DMS153 treated with DMSO at 0.1 percent for 48 hours (cell line): Measurements from ENCODE around the gene HDGFL3.
"Not testable (repeated sequence)": the region's sequence is repeated elsewhere in the genome, so short reads cannot be mapped to it uniquely, and the experiment has no call there.

ENCODE experiments used
- DNase-seq: peaks from one replicate; lab custom pipeline; 2025; ENCODE audit not compliant: unreplicated experiment; lab: John Stamatoyannopoulos, UW

Gene HDGFL3

DNA sequence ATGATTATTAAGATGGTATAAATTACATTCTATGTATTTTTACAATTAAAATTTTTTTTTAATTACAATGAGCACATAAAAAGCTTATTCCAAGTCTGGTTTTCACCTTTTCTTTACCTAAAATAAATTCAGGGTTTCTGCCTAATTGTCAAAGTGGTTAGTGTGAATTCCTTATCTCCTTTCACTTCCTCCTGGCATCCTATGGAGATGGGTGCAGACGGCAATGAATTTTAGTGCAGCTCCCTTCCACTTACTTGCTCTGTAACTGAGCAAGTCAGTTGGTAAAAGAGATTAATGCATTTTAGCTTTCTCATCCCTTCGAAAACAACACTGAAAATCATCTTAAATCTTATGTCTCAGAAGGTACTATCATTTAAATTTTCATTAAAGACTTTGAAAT, 13.1 kb downstream of the HDGFL3 start:
- DNase-seq, result no peak

DNA sequence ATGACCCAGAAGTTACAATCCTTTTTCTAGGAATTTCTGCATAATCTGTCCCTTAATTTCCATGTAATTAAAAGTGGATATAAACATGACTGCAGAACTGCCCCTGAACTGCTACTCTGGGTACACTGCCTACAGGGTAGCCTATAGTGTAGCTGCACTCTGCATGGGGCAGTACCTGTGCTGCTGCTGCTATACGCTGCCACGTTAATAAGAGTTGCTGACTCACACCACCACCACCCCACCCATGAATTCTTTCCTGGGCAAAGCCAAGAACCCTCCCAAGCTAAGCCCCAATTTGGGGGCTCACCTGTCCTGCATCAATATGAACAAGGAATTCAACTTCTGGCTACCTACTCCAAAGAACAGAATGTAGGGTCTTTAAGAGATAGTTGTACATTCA, 13.9 kb downstream of the HDGFL3 start:
- DNase-seq, result no peak

DNA sequence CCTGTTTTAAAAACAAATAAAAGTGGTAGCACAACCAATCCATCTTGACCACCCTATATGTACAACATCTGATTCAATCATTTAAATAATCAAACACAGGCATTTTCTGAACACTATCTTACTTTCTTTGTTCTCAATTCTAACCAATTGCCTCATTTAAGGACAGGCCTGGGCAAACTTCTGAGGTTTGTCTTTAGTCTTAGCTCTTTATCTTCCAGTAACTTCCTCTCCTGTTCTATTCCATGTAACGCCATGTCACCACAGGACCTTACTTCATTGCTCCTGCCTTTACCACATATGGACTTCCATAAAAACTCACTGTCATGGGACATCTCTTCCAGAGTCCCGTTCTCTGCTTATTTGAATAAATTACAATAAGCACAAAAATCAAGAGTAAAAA, 14.9 kb downstream of the HDGFL3 start:
- DNase-seq, result no peak

DNA sequence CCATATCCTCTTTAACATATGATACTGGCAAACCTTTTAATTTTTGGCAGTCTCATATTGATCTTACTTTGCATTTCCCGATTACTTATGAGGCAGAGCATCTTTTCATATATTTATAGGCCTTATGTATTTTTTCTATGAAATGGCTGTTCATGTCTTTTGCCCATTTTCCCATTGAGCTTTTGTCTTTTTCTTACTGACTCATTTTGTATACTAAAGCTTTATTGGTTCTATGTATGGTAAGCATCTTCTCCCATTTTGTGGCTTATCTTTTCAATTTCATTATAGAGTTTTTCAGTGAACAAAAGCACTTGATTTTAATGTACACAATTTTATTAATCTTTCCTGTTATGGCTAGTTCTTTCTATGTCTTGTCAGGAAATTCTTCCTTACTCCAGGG, 17.2 kb downstream of the HDGFL3 start:
- DNase-seq, result no peak

DNA sequence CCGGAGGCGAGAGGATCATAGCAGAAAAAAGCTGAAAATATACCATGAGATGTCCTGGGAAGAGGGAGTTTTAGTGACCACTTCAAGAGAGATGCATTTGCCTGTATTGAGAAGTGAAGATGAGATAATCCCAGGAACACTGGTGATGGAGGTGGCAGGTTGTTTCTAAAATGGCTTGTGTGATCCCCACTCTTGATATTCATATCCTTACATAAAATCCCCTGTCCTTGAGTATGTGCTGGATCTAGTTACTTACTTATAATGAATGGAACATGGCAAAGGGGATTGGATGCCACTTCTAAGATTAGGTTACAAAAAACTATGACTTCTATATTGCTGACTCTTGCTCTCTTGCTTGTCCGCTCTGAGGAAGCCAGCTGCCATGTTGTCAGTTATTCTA, 22.1 kb downstream of the HDGFL3 start:
- DNase-seq, result no peak

DNA sequence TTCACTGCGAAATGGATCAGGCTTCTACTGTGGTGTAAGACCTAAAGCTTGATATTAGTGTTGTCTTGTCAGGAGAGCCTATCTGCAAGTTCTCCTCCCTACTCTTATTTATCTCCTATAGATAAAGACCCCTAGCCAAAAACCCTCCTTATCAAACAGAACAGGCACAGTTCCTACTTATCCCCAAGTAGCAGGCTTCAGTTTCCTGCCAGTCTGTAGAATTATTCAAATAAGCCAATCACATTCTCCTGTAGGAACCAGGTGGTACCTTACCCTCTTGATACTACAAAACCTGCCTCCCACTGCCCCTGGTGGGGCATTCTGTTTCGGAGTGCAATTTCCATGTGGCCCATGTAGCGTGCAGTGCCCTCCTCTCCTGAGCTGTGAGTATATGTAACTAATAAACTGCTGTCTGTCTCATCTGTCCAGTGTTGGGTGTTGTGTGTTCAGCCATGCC, 28.7 kb downstream of the HDGFL3 start:
- DNase-seq, result no peak

DNA sequence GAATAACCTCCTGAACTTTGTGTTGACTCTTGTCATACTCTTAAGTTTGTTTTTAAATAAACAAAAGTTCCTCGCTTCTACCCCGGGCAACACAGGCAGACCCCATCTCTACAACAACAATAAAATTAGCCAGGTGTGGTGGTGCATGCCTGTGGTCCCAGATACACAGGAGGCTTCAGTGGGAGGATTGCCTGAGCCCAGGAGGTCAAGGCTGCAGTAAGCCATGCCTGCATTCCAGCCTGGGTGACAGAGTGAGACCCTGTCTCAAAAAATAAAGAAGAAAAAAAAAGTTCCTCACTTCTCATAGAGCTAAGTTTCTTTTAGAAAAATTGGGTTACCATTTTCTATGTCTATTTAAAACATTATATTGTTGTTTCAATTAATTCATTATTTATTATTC, 29.2 kb downstream of the HDGFL3 start:
- DNase-seq, result no peak

DNA sequence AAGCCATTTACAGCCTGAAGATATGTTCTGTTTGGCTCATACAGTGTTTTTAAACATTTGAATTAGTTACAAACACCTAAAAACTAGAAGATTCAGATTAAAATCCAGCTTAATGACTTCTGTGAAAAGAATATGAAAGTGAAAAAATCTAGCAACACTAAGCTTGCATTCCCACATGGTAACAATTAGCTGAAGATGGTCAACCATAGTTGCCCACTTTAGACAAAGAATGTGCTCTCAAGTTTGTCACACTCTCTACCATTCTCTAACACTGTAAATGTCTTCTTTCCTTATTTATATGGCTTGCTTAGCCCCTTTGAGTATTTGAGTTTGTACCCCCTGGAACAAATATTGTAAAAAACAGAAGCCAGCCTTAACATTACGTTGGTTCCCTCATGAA, 32.7 kb downstream of the HDGFL3 start:
- no peak for DNase-seq

DNA sequence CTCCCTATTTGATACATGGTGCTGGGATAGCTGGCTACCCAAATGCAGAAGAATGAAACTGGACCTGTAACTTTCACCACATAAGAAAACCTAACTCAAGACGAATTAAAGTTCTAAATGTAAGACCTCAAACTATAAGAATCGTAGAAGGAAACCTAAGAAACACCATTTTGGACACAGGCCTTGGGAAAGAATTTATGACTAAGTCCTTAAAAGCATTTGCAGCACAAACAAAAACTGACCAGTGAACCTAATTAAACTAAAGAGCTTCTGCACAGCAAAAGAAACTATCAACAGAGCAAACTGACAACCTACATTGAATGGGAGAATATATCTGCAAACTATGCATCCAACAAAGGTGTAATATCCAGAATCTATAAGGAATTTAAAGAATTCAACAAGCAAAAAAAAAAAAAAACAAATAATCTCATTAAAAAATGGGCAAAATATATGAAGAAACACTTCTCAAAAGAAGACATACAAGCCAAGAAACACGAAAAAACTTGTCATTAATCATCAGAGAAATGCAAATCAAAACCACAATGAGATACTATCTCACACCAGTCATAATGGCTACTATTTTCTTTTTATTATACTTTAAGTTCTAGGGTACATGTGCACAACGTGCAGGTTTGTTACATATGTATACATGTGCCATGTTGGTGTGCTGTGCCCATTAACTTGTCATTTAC, 37.0 kb downstream of the HDGFL3 start:
- DNase-seq, result no peak

DNA sequence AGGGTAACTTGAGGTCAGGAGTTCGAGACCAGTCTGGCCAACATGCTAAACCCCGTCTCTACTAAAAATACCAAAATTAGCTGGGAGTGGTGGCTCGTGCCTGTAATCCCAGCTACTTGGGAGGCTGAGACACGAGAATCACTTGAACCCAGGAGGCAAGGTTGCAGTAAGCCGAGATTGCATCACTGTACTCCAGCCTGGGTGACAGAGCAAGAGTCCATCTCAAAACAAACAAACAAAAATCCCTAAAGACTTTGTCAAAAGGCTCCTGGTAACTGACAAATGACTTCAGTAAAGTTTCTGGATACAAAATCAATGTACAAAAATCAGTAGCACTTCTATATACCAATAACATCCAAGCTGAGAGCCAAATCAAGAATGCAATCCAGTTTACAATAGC, 38.0 kb downstream of the HDGFL3 start:
- not testable (repeated sequence) for DNase-seq

DNA sequence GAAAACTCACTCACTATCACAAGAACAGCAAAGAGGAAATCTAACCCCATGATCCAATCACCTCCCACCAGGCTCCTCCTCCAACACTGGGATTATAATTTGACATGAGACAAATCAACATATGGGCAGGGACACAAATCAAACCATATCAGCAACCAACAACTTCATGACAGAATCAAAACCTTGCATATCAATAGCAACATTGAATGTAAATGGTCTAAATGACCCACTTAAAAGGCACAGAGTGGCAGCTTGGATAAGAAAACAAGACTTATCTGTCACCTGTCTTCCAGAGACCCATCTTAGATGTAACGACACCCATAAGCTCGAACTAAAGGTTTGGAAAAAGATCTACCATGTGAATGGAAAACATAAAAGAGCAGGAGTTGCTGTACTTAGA, 40.8 kb downstream of the HDGFL3 start:
- DNase-seq, result no peak

DNA sequence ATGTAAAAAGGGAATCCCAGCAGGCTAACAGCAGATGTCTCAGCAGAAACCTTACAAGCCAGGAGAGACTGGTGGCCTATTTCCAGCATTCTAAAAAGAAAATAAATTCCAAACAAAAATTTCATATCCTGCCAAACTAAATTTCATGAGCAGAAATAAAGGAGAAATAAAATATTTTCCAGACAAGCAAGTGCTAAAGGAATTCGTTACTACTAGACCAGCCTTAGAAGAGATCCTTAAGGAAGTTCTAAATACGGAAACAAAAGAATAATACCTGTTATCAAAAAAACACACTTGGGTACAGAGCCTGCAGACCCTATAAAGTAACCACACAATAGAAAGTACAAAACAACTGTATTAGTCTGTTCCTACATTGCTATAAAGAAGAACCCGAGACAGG, 41.4 kb downstream of the HDGFL3 start:
- no peak for DNase-seq

DNA sequence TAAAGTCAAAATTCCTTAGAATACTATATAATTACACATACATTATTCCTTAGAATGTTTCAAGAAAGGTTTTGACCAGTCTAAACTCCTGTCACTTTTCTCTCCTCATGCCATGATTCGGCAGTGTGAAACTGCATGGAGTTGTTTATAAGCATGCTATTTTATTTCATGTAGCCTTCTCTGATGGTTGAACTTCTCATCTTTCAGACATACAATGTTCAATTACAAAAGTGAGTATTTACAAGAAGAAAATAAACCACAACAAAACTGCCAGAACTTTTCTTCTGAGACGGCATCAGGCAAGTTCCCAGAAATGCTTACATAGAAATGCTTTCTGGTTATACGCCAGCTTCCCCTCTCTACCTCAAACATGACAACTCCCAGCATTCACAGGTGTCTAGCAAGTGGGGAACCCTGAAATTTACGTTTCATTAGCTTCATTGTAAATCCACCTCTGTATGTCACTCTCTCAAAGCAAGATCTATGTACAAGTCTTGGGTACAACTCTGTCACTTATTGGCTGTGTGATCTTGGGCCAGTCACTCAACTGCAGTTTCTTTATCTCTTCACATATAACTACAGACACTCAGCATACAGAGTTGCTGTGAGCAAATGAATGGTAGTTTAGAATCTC, 42.7 kb downstream of the HDGFL3 start:
- DNase-seq, result no peak

DNA sequence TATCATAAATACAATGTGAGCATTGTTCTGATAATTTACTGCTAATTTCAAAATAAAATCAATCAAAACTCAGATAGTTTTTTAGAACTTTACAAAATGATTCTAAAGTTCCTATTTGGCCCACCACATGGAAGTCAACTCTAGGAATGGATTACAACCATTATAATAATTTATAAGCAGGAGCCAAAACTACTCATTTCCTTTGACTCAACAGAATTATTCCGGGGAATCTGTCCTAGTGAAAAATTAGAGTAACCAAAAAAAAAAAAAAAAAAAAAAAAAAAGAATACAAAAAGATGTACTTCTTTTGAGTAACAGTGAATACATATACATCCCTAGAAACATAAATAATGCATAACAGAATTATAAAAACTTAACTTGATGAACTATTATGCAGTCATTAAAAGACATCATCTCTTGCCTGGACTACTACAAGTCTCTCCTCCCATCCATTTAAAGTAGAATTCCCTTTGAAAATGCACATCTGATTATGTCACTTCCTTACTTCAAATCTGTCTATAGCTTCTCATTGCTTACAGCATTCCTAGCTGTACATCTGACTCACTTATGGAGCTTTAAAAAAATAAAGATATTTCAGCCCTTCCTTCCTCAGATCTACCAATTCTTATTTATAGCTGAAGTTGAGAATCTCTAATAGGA, 43.4 kb downstream of the HDGFL3 start:
- DNase-seq, result no peak

DNA sequence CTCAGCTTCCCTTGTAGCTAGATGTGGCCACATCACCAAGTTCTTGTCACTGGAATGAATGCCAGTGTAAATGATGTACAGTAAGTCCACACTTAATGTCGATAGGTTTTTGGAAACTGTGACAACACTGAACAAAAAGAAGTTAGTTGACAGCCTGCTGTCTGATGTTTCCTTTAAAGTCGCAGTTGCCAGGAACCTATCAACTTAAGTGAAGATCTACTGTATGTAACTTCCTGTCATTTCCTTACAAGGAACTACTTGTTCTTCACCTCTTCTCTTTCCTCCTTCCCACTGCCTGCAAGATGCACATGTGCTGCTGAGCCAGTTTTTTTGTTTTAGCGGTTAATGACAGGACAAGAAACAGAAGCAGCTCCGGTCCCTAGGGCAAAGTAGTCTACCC, 44.6 kb downstream of the HDGFL3 start:
- DNase-seq, result no peak

DNA sequence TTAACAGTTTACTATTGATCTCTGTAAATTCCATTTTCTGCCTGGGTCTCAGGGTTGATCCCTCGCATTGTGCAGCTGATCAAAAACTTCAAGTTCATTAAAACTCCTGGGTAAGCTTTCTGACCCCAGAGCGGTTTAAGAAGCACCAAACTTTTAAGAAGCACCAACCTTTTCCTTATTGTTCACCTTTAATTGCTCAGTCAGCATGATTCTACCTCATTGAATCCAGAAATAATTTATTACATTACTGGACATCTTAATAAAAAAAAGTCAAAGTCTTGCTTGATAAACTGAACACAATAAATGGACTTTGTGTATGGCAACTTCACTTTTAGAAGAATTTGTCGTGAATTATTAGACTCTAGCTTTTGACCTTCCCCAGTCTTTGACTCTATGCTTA, 46.9 kb downstream of the HDGFL3 start:
- DNase-seq, result no peak

DNA sequence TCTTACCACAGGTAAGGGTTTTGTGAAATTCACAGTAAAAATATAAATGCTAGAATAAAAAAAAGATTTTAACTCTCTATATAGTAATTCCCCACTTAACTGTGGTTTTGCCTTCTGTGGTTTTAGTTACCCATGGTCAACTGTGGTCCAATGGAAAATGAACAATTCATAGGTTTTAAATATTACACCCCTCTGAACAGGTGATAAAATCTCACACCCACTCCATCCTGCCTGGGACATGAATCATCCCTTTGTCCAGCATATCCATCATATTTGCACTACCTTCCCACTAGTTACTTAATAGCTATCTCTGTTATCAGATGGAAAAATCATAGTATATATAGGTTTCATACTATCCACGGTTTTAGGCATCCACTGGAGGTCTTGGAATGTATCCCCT, 49.2 kb downstream of the HDGFL3 start:
- DNase-seq, result no peak

DNA sequence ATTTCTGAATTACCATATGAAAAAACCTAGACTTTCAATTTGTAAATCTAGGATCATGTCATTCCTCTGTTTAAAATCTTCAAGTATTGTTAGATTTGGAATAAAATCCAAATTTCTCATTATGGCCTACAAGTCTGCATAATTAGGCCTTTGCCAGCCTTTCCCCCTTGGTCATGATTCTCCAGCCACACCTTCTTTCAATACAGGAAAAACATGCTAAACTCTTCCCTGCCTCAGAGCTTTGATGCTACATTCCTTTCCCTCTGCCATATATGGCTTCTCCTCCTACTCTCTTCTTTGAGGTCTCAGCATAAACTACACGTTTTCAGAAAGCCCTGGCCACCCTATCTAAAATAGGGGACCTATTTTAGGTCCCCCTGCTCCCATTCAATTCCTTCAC, 51.7 kb downstream of the HDGFL3 start:
- DNase-seq, result no peak

DNA sequence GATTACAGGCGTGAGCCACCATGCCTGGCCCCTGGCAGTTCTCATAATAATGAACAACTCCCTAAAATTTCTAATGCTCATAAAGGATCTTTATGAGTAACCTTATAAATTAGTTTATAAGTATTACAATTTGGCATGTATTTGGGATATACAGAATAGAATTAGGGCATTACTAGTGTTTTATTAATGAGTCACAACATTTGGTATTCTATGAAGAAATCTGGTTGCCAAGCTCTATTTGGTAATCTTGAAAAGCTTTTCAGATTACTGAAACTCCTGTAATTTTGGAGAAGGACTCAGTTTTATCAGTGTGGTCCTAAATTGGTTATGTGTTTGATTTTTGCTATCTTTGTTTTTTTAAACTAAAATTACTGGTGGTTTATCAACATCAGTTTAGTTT, 54.3 kb downstream of the HDGFL3 start:
- DNase-seq, result no peak

DNA sequence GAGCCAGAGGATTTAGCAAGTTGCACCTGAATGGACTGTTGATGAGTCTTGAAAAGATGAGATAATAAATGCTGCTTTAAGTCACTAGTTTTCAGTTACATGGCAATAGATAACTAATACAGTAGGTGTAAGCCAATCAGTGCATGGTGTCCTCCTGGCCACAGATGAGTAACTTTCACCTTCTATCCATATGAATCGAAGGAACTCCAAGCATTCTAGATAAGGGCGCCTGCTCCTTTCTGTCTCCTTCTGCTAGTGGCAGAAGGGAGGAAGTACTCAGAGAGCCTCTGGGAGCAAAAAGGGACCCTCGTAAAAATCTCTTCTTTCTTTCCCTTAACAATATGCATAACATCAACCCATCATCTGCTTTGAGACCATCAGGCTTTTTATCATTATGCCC, 62.9 kb downstream of the HDGFL3 start:
- no peak for DNase-seq

DNA sequence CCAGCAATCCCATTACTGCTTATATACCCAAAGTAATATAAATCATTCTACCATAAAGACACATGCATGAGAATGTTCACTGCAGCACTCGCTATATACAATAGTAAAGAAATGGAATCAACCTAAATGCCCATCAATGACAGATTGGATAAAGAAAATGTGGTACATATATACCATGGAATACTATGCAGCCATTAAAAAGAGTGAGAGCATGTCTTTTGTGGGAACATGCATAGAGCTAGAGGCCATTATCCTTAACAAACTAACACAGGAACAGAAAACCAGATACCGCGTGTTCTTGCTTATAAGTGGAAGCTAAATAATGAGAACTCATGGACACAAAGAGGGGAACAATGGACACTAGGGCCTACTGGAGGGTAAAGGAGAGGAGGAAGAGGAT, 65.5 kb downstream of the HDGFL3 start:
- DNase-seq, result not testable (repeated sequence)

DNA sequence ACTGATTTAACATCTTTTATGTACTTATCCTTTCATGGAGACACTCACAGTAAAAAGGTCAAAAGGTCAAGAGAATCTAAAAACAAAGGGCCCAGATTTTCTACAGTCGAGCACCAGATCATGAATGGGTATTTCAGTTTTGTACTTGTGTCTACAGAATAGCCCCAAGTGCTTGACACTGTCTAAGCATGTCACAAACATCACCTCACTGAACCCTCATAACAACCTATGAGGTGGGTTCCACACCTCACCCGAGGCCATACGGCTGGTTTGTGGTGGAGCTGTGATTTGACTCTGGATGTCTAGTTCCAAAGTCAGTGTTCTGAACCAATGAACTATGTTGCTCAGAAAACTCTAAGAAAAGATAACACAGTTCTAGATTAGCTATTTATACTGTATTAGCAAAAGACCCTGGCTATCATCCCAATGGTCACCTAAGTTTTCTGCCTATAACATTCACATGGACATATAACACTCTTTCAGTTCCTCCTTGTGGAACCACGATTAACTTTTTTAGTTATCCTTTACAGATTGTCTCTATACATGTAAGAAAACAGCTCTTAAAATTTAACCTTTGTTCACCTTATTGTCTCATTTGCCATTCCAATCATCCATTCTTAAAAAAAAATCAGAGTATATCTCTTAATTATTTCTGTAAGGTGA, 74.6 kb downstream of the HDGFL3 start:
- DNase-seq, result no peak
